Fibroblast of the aortic adventitia (primary cell): Measurements from ENCODE around the gene KIF26B. TPM values are rescaled to one million over a fixed set of nuclear protein-coding genes. Genes with fewer than 3 reads are reported as not detected.
A peak's percentile ranks its signal among the peaks of the same experiment; 100 is the strongest.

Experiments used
- DNase-seq: peaks from one replicate; pipeline ENCODE4 v3.0.0-alpha.2; 2010; ENCODE audit warnings: low read depth
- H3K4me3 ChIP-seq: 2 replicates; pipeline ENCODE4 v1.5.1; 2011; ENCODE audit warnings: low read depth, mild to moderate bottlenecking, control low read depth, low read length, moderate library complexity
- total RNA-seq: library from RNA; depleted of rRNA; stranded (reverse); fragments of >200 nt; gene quantifications from 2 replicates; pipeline ENCODE4 v1.2.3, GENCODE V29; 2012; ENCODE audit warnings: low replicate concordance
- TF ChIP-seq, protein P1 (sequence below): IDR thresholded peaks from 2 replicates; pipeline ENCODE4 v1.5.1; 2011; ENCODE audit warnings: mild to moderate bottlenecking, low read length, control low read depth, inconsistent platforms; ENCODE audit not compliant: insufficient read depth

The KIF26B gene
- total RNA-seq, 1 donor, result 4.6 TPM

DNA sequence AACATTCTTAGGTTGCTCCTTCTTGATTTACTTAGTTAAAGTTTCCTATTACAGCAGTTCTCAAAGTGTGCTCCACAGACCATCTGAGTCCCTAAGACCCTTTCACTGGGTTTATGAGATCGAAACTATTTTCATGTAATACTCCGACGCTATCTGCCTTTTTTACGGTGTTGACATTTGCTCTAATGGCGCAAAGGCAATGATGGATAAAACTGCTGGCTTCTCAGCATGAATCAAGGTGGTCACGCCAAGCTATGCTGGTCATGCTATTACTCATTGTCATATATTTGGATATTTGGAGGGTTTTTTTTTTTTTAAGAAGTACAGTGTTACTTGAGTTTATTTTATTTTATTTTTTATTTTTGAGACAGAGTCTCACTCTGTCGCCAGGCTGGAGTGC lies 235.1 kb downstream of the KIF26B start:
- DNase-seq, result peak; percentile 46
- TF ChIP-seq, protein P1, sequence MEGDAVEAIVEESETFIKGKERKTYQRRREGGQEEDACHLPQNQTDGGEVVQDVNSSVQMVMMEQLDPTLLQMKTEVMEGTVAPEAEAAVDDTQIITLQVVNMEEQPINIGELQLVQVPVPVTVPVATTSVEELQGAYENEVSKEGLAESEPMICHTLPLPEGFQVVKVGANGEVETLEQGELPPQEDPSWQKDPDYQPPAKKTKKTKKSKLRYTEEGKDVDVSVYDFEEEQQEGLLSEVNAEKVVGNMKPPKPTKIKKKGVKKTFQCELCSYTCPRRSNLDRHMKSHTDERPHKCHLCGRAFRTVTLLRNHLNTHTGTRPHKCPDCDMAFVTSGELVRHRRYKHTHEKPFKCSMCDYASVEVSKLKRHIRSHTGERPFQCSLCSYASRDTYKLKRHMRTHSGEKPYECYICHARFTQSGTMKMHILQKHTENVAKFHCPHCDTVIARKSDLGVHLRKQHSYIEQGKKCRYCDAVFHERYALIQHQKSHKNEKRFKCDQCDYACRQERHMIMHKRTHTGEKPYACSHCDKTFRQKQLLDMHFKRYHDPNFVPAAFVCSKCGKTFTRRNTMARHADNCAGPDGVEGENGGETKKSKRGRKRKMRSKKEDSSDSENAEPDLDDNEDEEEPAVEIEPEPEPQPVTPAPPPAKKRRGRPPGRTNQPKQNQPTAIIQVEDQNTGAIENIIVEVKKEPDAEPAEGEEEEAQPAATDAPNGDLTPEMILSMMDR, result no peak
- H3K4me3 ChIP-seq, result no peak overlapping the region

DNA sequence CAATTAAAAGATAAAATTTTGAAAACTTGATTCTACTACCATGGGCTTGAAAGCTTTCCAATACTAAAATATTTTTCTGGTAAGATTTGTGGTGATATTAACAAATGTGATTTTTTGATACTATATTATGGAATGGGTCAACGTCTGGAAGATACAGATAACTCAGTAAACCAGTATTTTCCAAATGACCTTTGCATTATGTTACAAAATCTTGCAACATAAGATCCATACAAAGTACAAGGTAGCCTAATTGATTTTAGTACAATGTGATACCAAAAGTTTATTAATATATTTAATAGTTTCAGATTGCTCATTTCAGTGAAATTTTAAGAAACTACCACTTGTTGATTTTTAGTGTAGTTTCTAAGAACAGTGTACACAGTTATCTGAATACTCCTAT lies 236.2 kb downstream of the KIF26B start:
- no peak overlapping the region for H3K4me3 ChIP-seq
- TF ChIP-seq, protein P1, result no peak
- no peak for DNase-seq

DNA sequence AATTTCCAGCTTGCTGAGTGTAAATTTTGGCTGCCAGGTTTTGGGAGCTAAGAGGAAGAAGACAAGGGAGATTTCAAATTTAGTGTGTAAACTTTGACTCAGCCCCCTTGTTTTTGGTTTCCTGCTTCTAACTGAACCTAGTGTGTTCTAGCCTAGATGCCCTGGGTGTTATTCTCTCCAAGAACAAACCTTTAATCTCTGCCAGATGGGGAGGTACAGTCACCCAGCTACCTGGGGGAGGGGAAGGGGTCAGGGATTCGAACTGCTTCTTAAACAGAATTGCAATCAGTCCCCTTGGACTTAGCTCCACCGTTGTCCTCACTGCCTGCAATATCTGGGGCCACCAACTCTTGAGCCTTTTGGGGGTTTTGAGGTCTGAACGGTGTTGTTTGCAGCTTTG lies 238.9 kb downstream of the KIF26B start:
- TF ChIP-seq, protein P1, result no peak
- DNase-seq, result no peak
- no peak overlapping the region for H3K4me3 ChIP-seq

DNA sequence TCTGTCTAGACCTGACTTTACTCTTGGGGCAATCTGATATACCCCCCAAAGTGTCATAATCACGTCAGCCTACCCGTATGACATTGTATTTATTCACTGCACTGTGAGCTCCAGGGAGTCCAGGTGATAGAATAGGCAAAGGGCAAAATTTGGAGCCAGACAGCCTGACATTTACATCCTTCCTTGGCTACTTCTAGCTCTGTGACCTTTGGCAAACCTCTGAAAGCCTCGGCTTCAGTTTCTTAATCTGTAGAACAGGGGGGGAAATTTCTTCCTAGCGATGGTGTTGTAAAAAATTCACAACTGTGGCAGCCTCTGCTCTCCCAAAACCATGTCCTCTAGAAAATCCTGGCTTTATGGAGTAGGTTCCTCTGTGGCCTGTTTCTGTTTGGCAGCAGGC lies 240.9 kb downstream of the KIF26B start:
- no peak overlapping the region for H3K4me3 ChIP-seq
- peak; percentile 24 for DNase-seq
- TF ChIP-seq, protein P1, result no peak

DNA sequence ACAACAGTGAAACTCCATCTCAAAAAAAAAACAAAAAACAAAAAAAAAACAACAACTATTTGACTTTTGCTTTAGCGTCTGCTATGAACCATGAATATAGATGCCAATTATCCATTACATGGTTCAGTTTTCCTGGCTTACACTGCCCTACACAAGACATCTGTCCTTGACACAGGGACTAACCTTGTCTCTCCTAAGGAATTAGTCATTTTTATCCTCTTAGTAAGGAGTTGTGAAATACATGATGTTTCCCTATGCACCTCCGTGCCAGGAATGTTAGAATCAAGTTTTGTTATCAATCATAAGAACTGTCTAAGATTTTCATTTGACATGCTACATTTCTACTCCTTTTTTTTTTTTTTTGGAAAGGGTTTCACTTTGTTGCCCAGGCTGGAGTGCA lies 241.8 kb downstream of the KIF26B start:
- H3K4me3 ChIP-seq, result no peak overlapping the region
- TF ChIP-seq, protein P1, result no peak
- DNase-seq, result peak; percentile 33

DNA sequence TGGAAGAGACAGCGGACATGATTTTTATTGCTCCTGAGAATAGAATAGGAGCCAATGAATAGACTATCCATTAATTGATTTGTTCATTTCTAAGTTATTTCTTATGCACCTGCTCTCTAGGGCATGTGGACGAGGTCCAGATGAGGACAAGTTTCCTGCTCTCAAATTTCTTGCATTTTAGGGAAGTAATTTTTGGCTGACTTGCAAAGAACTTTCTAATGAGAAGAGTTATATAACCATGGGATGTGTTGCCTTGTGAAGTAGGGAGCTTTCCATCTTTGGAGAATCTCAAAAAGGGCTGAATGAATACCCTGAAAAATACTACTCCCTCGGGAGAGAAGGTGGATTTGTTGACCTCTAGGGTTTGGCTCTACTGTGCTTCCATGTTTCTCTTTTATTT lies 243.0 kb downstream of the KIF26B start:
- no peak for DNase-seq
- TF ChIP-seq, protein P1, result no peak
- no peak overlapping the region for H3K4me3 ChIP-seq

DNA sequence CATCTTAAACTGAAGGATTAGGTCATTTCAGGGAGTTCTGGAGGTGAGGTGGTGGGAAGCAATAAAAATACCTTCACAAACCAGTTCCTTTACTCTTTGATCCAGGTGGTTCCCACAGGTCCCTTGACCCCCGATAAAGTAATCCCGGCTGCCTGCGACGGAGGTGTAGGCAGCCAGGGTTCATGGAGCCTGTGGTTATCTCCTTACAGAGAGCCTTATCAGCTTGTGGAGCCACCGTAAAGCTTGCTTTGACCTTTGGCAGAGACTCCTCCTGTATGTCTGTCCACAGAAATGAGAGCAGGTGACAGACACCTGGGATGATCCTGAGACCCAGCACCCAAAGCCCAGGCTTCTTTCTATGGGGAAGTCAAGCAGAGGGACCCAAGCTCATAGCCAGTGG lies 243.4 kb downstream of the KIF26B start:
- no peak for DNase-seq
- TF ChIP-seq, protein P1, result no peak
- no peak overlapping the region for H3K4me3 ChIP-seq
